IPS-15b (cell line): ENCODE results near the gene PTPN2.

Source experiments
- H3K27me3 ChIP-seq: one replicate; pipeline ENCODE4 v1.6.1; 2013; ENCODE audit warnings: low read length; ENCODE audit not compliant: control insufficient read depth, insufficient read depth
- H3K36me3 ChIP-seq: one replicate; pipeline ENCODE4 v1.6.1; 2013; ENCODE audit warnings: low read length; ENCODE audit not compliant: control insufficient read depth, insufficient read depth
- H3K4me1 ChIP-seq: one replicate; pipeline ENCODE4 v1.6.1; 2013; ENCODE audit warnings: mild to moderate bottlenecking, low read length; ENCODE audit not compliant: control insufficient read depth, insufficient read depth
- H3K4me3 ChIP-seq: one replicate; pipeline ENCODE4 v1.5.1; 2013; ENCODE audit warnings: low read depth, low read length
- H3K9ac ChIP-seq: one replicate; pipeline ENCODE4 v1.6.1; 2013; ENCODE audit warnings: low read depth, mild to moderate bottlenecking, low read length
- H3K9me3 ChIP-seq: one replicate; pipeline ENCODE4 v1.6.1; 2013; ENCODE audit warnings: mild to moderate bottlenecking, low read length; ENCODE audit not compliant: control insufficient read depth, insufficient read depth

Gene PTPN2

GRCh38 chr18:12747530-12748315 lies 136.3 kb downstream of the PTPN2 start:
- Histone ChIP-seq H3K4me1 (no peaks in the 10 kb centered on the region), H3K9ac (no peak overlapping the region), H3K9me3 (no peaks in the 10 kb centered on the region), H3K36me3 (peaks cover 2% of the 10 kb centered on the region), H3K4me3 (no peak overlapping the region), H3K27me3 (no peaks in the 10 kb centered on the region)

GRCh38 chr18:12745095-12745795 lies 138.8 kb downstream of the PTPN2 start:
- peaks cover 2% of the 10 kb centered on the region for H3K36me3 ChIP-seq
- H3K9me3 ChIP-seq, result no peaks in the 10 kb centered on the region
- H3K9ac ChIP-seq, result no peak overlapping the region
- no peaks in the 10 kb centered on the region for H3K27me3 ChIP-seq
- no peaks in the 10 kb centered on the region for H3K4me1 ChIP-seq
- no peak overlapping the region for H3K4me3 ChIP-seq

- Histone ChIP-seq H3K27me3 (no peaks in the 10 kb centered on the region), H3K4me3 (no peak overlapping the region), H3K36me3 (peaks cover 2% of the 10 kb centered on the region), H3K4me1 (no peaks in the 10 kb centered on the region), H3K9me3 (no peaks in the 10 kb centered on the region), H3K9ac (no peak overlapping the region)
Measured at GRCh38 chr18:12744103-12744502, 139.9 kb downstream of the PTPN2 start.

GRCh38 chr18:12742453-12742852 lies 141.6 kb downstream of the PTPN2 start:
- peaks cover under 1% of the 10 kb centered on the region for H3K36me3 ChIP-seq
- H3K9me3 ChIP-seq, result no peaks in the 10 kb centered on the region
- H3K4me3 ChIP-seq, result no peak overlapping the region
- no peaks in the 10 kb centered on the region for H3K4me1 ChIP-seq
- no peak overlapping the region for H3K9ac ChIP-seq
- no peaks in the 10 kb centered on the region for H3K27me3 ChIP-seq
